Activated naive CD4-positive, alpha-beta T cell treated with anti-CD3 and anti-CD28 coated beads for 36 hours (primary cell): Measurements from ENCODE around the gene ZNF592. TPM values are rescaled to one million over a fixed set of nuclear protein-coding genes. Genes with fewer than 3 reads are reported as not detected.

Experiments
- CTCF ChIA-PET: fragments of 350-600 bp; sonication (Branson Sonifier 250); formaldehyde crosslinking; loops from one replicate; lab custom pipeline; 2021; ENCODE audit warnings: antibody characterized with exemption; lab: Charles Lee
- DNase-seq: peaks from one replicate; pipeline ENCODE4 v3.0.0-alpha.2; 2020
- H3K27ac Mint-ChIP-seq: one replicate; pipeline ENCODE4 v1.8.0; 2021; ENCODE audit warnings: mild to moderate bottlenecking, mixed read lengths
- H3K27me3 Mint-ChIP-seq: one replicate; pipeline ENCODE4 v1.8.0; 2021; ENCODE audit warnings: low read depth, mixed read lengths
- H3K36me3 Mint-ChIP-seq: one replicate; pipeline ENCODE4 v1.8.0; 2021; ENCODE audit warnings: low read depth, mixed read lengths
- H3K4me1 Mint-ChIP-seq: one replicate; pipeline ENCODE4 v1.8.0; 2021; ENCODE audit warnings: low read depth, mixed read lengths
- H3K4me3 Mint-ChIP-seq: one replicate; pipeline ENCODE4 v1.8.0; 2021; ENCODE audit warnings: mild to moderate bottlenecking, moderate library complexity, mixed read lengths
- H3K9me3 Mint-ChIP-seq: one replicate; pipeline ENCODE4 v1.8.0; 2021; ENCODE audit warnings: mixed read lengths
- intact Hi-C: fragments of 100-400 bp; cut with micrococcal nuclease; formaldehyde crosslinking; loops from one replicate; pipeline ENCODE4 v1.15.1; 2023
- total RNA-seq, 2 experiments: library from RNA; stranded (reverse); gene quantifications; one replicate each; pipeline ENCODE4 v1.2.3, GENCODE V29; 2021

ZNF592 gene
- total RNA-seq, 2 experiments from 2014 or later: 24.2 to 24.3 TPM

- intact Hi-C loops: no loop called here
- H3K4me3 Mint-ChIP-seq: no peak overlapping the region
- no peak for DNase-seq
- CTCF ChIA-PET: no interaction called here
- no peak overlapping the region for H3K27ac Mint-ChIP-seq
- peaks cover 16% of the 10 kb centered on the region for H3K36me3 Mint-ChIP-seq
- no peaks in the 10 kb centered on the region for H3K27me3 Mint-ChIP-seq
- no peaks in the 10 kb centered on the region for H3K9me3 Mint-ChIP-seq
- H3K4me1 Mint-ChIP-seq: no peaks in the 10 kb centered on the region
Observed at GRCh38 chr15:84799511-84800187, 51.3 kb downstream of the ZNF592 start.

GRCh38 chr15:84800365-84800806 is 52.0 kb downstream of the ZNF592 start:
- H3K9me3 Mint-ChIP-seq: no peaks in the 10 kb centered on the region
- CTCF ChIA-PET: no interaction called here
- intact Hi-C loops: no loop called here
- H3K4me3 Mint-ChIP-seq: no peak overlapping the region
- H3K4me1 Mint-ChIP-seq: no peaks in the 10 kb centered on the region
- no peak for DNase-seq
- H3K36me3 Mint-ChIP-seq: peaks cover 13% of the 10 kb centered on the region
- no peaks in the 10 kb centered on the region for H3K27me3 Mint-ChIP-seq
- H3K27ac Mint-ChIP-seq: no peak overlapping the region

GRCh38 chr15:84804005-84804900 is 55.9 kb downstream of the ZNF592 start:
- no peaks in the 10 kb centered on the region for H3K9me3 Mint-ChIP-seq
- peaks cover 12% of the 10 kb centered on the region for H3K36me3 Mint-ChIP-seq
- no peaks in the 10 kb centered on the region for H3K27me3 Mint-ChIP-seq
- H3K4me3 Mint-ChIP-seq: no peak overlapping the region
- CTCF ChIA-PET: no interaction called here
- DNase-seq: no peak
- intact Hi-C loops: no loop called here
- no peaks in the 10 kb centered on the region for H3K4me1 Mint-ChIP-seq
- H3K27ac Mint-ChIP-seq: no peak overlapping the region

DNA sequence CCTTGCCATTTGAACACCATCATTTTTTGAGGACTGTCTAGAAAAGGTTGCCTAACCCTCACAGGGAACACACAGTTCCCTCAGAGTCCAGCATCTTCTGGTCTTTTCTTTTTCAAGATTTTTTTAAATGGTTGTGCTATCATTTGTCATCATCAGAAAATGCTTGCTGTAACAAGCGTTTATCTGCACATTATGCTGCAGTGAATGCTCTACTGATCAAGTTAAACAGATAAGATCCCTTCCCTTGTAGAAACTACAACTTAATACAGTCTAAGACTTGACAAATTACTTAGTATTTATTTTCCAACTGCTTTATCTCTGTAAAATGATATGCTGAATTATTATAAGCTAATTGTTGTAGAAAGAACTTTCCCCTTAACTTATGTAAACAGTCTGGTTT is 56.8 kb downstream of the ZNF592 start:
- H3K4me1 Mint-ChIP-seq: no peaks in the 10 kb centered on the region
- no peaks in the 10 kb centered on the region for H3K9me3 Mint-ChIP-seq
- H3K36me3 Mint-ChIP-seq: peaks cover 10% of the 10 kb centered on the region
- no peak overlapping the region for H3K27ac Mint-ChIP-seq
- no peak for DNase-seq
- no peaks in the 10 kb centered on the region for H3K27me3 Mint-ChIP-seq
- intact Hi-C loops: no loop called here
- CTCF ChIA-PET: interaction anchor here (0.6 kb wide), 1 partner anchor 31 kb away, joined by 3 read pairs; no protein-coding TSS in a partner anchor
- H3K4me3 Mint-ChIP-seq: no peak overlapping the region

- Mint-ChIP-seq H3K27me3 (no peaks in the 10 kb centered on the region), H3K9me3 (no peaks in the 10 kb centered on the region), H3K4me1 (no peaks in the 10 kb centered on the region), H3K27ac (no peak overlapping the region), H3K36me3 (peaks cover 5% of the 10 kb centered on the region), H3K4me3 (no peak overlapping the region)
- no peak for DNase-seq
- intact Hi-C loops: no loop called here
- CTCF ChIA-PET: no interaction called here
Observed at GRCh38 chr15:84807228-84807627, 58.8 kb downstream of the ZNF592 start.

- Mint-ChIP-seq H3K27ac (peak overlapping the region; percentile 38), H3K4me3 (no peak overlapping the region), H3K27me3 (peaks cover 2% of the 10 kb centered on the region), H3K4me1 (no peaks in the 10 kb centered on the region), H3K9me3 (no peaks in the 10 kb centered on the region), H3K36me3 (no peaks in the 10 kb centered on the region)
- DNase-seq: no peak
- CTCF ChIA-PET: interaction anchor here (1.3 kb wide), 1 partner anchor 223 kb away, joined by 4 read pairs; no protein-coding TSS in a partner anchor
- intact Hi-C loops: no loop called here
Observed at GRCh38 chr15:84810073-84810840, 61.9 kb downstream of the ZNF592 start.

DNA sequence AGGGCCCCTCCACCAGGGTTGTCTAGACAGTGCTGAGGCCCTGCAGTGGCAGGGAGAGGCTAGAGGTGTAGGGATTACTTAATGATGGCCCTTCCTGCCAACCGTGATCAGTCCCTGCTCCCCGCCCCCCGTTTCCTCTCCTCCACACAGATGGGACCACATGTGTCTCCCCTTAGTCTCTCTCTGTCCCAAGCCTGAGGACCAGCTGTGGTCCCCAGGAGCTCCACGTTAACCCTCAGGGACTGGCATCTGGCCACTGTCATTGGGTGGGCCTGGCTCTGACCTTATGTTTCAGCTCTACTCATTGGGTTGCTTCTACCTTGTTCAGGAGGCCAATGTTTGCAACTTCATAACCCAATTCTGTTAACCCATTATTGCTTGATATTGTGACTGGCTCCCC is 62.8 kb downstream of the ZNF592 start:
- no peak for DNase-seq
- H3K27me3 Mint-ChIP-seq: peaks cover 7% of the 10 kb centered on the region
- CTCF ChIA-PET: interaction anchor here (1.3 kb wide), 1 partner anchor 223 kb away, joined by 4 read pairs; no protein-coding TSS in a partner anchor
- no peak overlapping the region for H3K4me3 Mint-ChIP-seq
- no peaks in the 10 kb centered on the region for H3K9me3 Mint-ChIP-seq
- H3K27ac Mint-ChIP-seq: no peak overlapping the region
- no peaks in the 10 kb centered on the region for H3K4me1 Mint-ChIP-seq
- H3K36me3 Mint-ChIP-seq: no peaks in the 10 kb centered on the region
- intact Hi-C loops: no loop called here

GRCh38 chr15:84811828-84812227 is 63.4 kb downstream of the ZNF592 start:
- Mint-ChIP-seq H3K9me3 (no peaks in the 10 kb centered on the region), H3K27ac (no peak overlapping the region), H3K27me3 (peaks cover 11% of the 10 kb centered on the region), H3K4me1 (peaks cover 2% of the 10 kb centered on the region), H3K36me3 (no peaks in the 10 kb centered on the region), H3K4me3 (no peak overlapping the region)
- CTCF ChIA-PET: no interaction called here
- DNase-seq: no peak
- intact Hi-C loops: no loop called here

- Mint-ChIP-seq H3K9me3 (no peaks in the 10 kb centered on the region), H3K4me3 (no peak overlapping the region), H3K36me3 (no peaks in the 10 kb centered on the region), H3K27ac (no peak overlapping the region), H3K27me3 (peaks cover 11% of the 10 kb centered on the region), H3K4me1 (peaks cover 4% of the 10 kb centered on the region)
- CTCF ChIA-PET: interaction anchor here (0.6 kb wide), 1 partner anchor 32 kb away, joined by 3 read pairs; no protein-coding TSS in a partner anchor
- no peak for DNase-seq
- intact Hi-C loops: no loop called here
Observed at GRCh38 chr15:84812842-84813241, 64.5 kb downstream of the ZNF592 start.

DNA sequence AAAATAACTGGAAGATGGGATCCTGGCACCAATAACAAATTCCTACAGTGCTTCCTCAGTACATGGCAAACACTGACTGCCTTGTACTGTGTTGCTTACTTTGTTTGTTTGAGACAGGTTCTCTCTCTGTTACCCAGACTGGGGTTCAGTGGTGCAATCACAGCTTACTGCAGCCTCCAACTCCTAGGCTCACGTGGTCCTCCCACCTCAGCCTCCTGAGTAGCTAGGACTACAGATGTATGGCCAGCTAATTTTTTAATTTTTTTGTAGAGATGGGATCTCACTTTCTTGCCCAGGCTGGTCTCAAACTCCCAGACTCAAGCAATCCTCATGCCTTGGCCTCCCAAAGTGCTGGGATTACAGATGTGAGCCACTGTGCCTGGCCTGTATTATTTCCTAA is 65.0 kb downstream of the ZNF592 start:
- Mint-ChIP-seq H3K27me3 (peaks cover 14% of the 10 kb centered on the region), H3K27ac (no peak overlapping the region), H3K36me3 (no peaks in the 10 kb centered on the region), H3K9me3 (no peaks in the 10 kb centered on the region), H3K4me3 (no peak overlapping the region), H3K4me1 (peaks cover 8% of the 10 kb centered on the region)
- no peak for DNase-seq
- intact Hi-C loops: no loop called here
- CTCF ChIA-PET: interaction anchor here (0.6 kb wide), 1 partner anchor 31 kb away, joined by 3 read pairs; no protein-coding TSS in a partner anchor

GRCh38 chr15:84813931-84814330 is 65.5 kb downstream of the ZNF592 start:
- H3K36me3 Mint-ChIP-seq: no peaks in the 10 kb centered on the region
- intact Hi-C loops: no loop called here
- no peak for DNase-seq
- peaks cover 8% of the 10 kb centered on the region for H3K4me1 Mint-ChIP-seq
- CTCF ChIA-PET: no interaction called here
- H3K4me3 Mint-ChIP-seq: no peak overlapping the region
- no peaks in the 10 kb centered on the region for H3K9me3 Mint-ChIP-seq
- H3K27me3 Mint-ChIP-seq: peaks cover 14% of the 10 kb centered on the region
- no peak overlapping the region for H3K27ac Mint-ChIP-seq

DNA sequence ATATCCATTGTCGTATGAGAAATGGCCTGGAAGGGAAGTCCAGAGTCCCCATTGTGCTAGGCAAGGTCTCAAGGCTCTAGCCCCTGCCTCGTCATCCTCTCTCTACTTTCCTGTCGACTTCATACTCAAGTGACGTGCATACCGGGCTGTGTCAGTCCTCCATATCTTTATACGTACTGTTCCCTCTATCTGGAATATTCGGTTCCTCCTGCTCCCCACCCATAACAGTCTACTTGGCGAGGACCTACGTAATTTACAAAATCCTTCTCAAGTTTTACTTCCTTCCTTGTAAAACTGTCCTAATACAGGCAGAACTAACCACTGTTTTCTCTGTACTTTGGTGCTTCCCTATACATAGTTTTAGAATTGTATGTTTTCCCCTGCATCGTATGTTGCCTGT is 66.5 kb downstream of the ZNF592 start:
- H3K4me1 Mint-ChIP-seq: peaks cover 8% of the 10 kb centered on the region
- intact Hi-C loops: loop anchor here (5.0 kb wide), 1 partner anchor 218 kb away; no protein-coding TSS in a partner anchor
- H3K27ac Mint-ChIP-seq: no peak overlapping the region
- no peak overlapping the region for H3K4me3 Mint-ChIP-seq
- CTCF ChIA-PET: no interaction called here
- no peaks in the 10 kb centered on the region for H3K36me3 Mint-ChIP-seq
- H3K9me3 Mint-ChIP-seq: no peaks in the 10 kb centered on the region
- DNase-seq: no peak
- peaks cover 14% of the 10 kb centered on the region for H3K27me3 Mint-ChIP-seq
